H1 (cell line): ENCODE data around the gene SHC1. TPM values are rescaled to one million over a fixed set of nuclear protein-coding genes. Genes with fewer than 3 reads are reported as not detected.

ENCODE experiments used
- ATF2 ChIP-seq: IDR thresholded peaks from 2 replicates; pipeline ENCODE4 v1.6.1; 2012; ENCODE audit warnings: low read length, inconsistent platforms
- ATF3 ChIP-seq: IDR thresholded peaks from 2 replicates; pipeline ENCODE4 v1.6.1; 2011; ENCODE audit warnings: low read depth, mild to moderate bottlenecking, low read length; ENCODE audit not compliant: insufficient read depth
- BCL11A ChIP-seq, 2 experiments: IDR thresholded peaks; one replicate each; pipeline ENCODE4 v1.6.1; 2011; ENCODE audit warnings: low read depth in 2 of 2, low read length in 2 of 2, mild to moderate bottlenecking in 2 of 2
- CHD1 ChIP-seq: IDR thresholded peaks from 2 replicates; pipeline ENCODE4 v1.6.1; 2012; ENCODE audit warnings: low read depth, low read length, improper control_type of control experiment
- CHD7 ChIP-seq: fragments of 300-600 bp; sonication (generic); IDR thresholded peaks from 2 replicates; pipeline ENCODE4 v1.7.1; 2012; ENCODE audit warnings: low read length, moderate library complexity, mild to moderate bottlenecking, inconsistent platforms; ENCODE audit not compliant: insufficient replicate concordance
- EGR1 ChIP-seq: IDR thresholded peaks from 2 replicates; pipeline ENCODE4 v1.6.1; 2011; ENCODE audit warnings: low read depth, low read length, borderline replicate concordance
- JUN ChIP-seq: IDR thresholded peaks from 2 replicates; pipeline ENCODE4 v1.6.1; 2011; ENCODE audit warnings: low read depth, mild to moderate bottlenecking, improper control_type of control experiment, low read length
- POLR2A ChIP-seq, 2 experiments: IDR thresholded peaks; 1 replicate in 1 of 2; 2 replicates in 1 of 2; pipeline ENCODE4 v1.6.1; 2011; ENCODE audit warnings: low read depth in 2 of 2, low read length in 2 of 2, mild to moderate bottlenecking in 2 of 2; ENCODE audit errors: control extremely low read depth in 1 of 2
- POU5F1 ChIP-seq: IDR thresholded peaks from 2 replicates; pipeline ENCODE4 v1.6.1; 2011; ENCODE audit warnings: low read depth, mild to moderate bottlenecking, low read length, moderate library complexity
- polyA plus RNA-seq, 7 experiments: library from polyadenylated mRNA; depleted of rRNA in 3 of 7; stranded (reverse) in 5 of 7; unstranded in 2 of 7; fragments of >200 nt in 5 of 7; fragments of 200-250 nt in 2 of 7; gene quantifications; 1 replicate in 5 of 7; 2 replicates in 1 of 7; 4 replicates in 1 of 7; pipeline versions ENCODE4 v1.2.1 to v1.2.3, GENCODE V29; 2011 to 2013; ENCODE audit warnings: missing spikeins in 2 of 7, mixed read lengths in 2 of 7
- total RNA-seq: library from RNA; stranded (reverse); fragmentation: NEBNext Ultra II Directional; extraction: Animal tissue kit (Norgen Biotek cat#: 25700); gene quantifications from 2 replicates; pipeline ENCODE4 v1.2.1, GENCODE V29; 2021

Gene SHC1
- total and polyA plus RNA-seq, 2 of the 8 experiments (the other 6 are each of a cell fraction or from before 2014, with no cell fraction given) = 177 to 212 TPM

- no peak for TF ChIP-seq CHD7
- TF ChIP-seq JUN = no peak
- no peak for TF ChIP-seq BCL11A (IDR thresholded peaks at IDR 0.05; ENCODE audit: low read depth in 2 of 2, low read length in 2 of 2)
- TF ChIP-seq CHD1 = no peak
- no peak for TF ChIP-seq EGR1
- TF ChIP-seq POU5F1 = no peak
- no peak for TF ChIP-seq POLR2A (IDR thresholded peaks at IDR 0.05; ENCODE audit: control extremely low read depth in 1 of 2, low read depth in 2 of 2, low read length in 2 of 2)
- no peak for TF ChIP-seq ATF2
- TF ChIP-seq ATF3 = no peak
Observed at GRCh38 chr1:154941333-154942013, 29.1 kb downstream of the SHC1 start (continued).
